Stimulated activated CD8-positive, alpha-beta memory T cell treated with anti-CD3 and anti-CD28 coated beads, Interleukin-12 subunit alpha, Interleukin-12 subunit beta, amount 100 ng/mL, for 1 hour (primary cell): ENCODE measurements around the gene HIPK2.
"Not testable (repeated sequence)": the region's sequence is repeated elsewhere in the genome, so short reads cannot be mapped to it uniquely, and the experiment has no call there.

Source experiments
- DNase-seq: peaks from one replicate; pipeline ENCODE4 v3.0.0-alpha.2; 2020; ENCODE audit warnings: low read depth

Gene HIPK2

GRCh38 chr7:139671967-139672366, 105.8 kb downstream of the HIPK2 start:
- DNase-seq = no peak

GRCh38 chr7:139670662-139671061, 107.1 kb downstream of the HIPK2 start:
- not testable (repeated sequence) for DNase-seq

GRCh38 chr7:139669106-139670061, 108.4 kb downstream of the HIPK2 start:
- no peak for DNase-seq

- no peak for DNase-seq
Observed at GRCh38 chr7:139667377-139667776, 110.4 kb downstream of the HIPK2 start.

GRCh38 chr7:139666501-139666900, 111.3 kb downstream of the HIPK2 start:
- no peak for DNase-seq

GRCh38 chr7:139664434-139664833, 113.4 kb downstream of the HIPK2 start:
- no peak for DNase-seq

- no peak for DNase-seq
Observed at GRCh38 chr7:139663608-139664177, 114.1 kb downstream of the HIPK2 start.

GRCh38 chr7:139661903-139662302, 115.9 kb downstream of the HIPK2 start:
- DNase-seq = no peak

GRCh38 chr7:139661043-139661440, 116.8 kb downstream of the HIPK2 start:
- no peak for DNase-seq

GRCh38 chr7:139660317-139661042, 117.3 kb downstream of the HIPK2 start:
- DNase-seq = no peak

- DNase-seq = no peak
Observed at GRCh38 chr7:139659922-139660316, 117.9 kb downstream of the HIPK2 start.

GRCh38 chr7:139658908-139659675, 118.7 kb downstream of the HIPK2 start:
- DNase-seq = no peak

GRCh38 chr7:139658296-139658695, 119.5 kb downstream of the HIPK2 start:
- DNase-seq = no peak

GRCh38 chr7:139657725-139658124, 120.1 kb downstream of the HIPK2 start:
- no peak for DNase-seq

- DNase-seq = no peak
Observed at GRCh38 chr7:139656387-139656786, 121.4 kb downstream of the HIPK2 start.

- DNase-seq = no peak
Observed at GRCh38 chr7:139655305-139655704, 122.5 kb downstream of the HIPK2 start.

- DNase-seq = no peak
Observed at GRCh38 chr7:139654276-139655181, 123.3 kb downstream of the HIPK2 start.

- DNase-seq = no peak
Observed at GRCh38 chr7:139651914-139652313, 125.9 kb downstream of the HIPK2 start.

- no peak for DNase-seq
Observed at GRCh38 chr7:139651308-139651707, 126.5 kb downstream of the HIPK2 start.

GRCh38 chr7:139650429-139651100, 127.2 kb downstream of the HIPK2 start:
- DNase-seq = no peak
